Measurements from ENCODE around the gene ITGA7. TPM values are rescaled to one million over a fixed set of nuclear protein-coding genes. Genes with fewer than 3 reads are reported as not detected.

ITGA7 gene
- total RNA-seq, 4 donors from 2014 or later = 118 to 192 (median 146) TPM

- Histone ChIP-seq H3K36me3 (no peaks in the 10 kb centered on the region), H3K9me3 (no peaks in the 10 kb centered on the region), H3K4me3 (peak overlapping the region; percentile 69 to 81 (median 70)), H3K27me3 (no peaks in the 10 kb centered on the region), H3K4me1 (peaks cover 0 to 91% (median 62%) of the 10 kb centered on the region in 4 donors), H3K27ac (peak overlapping the region; percentile 89 to 94 (median 92))
- TF ChIP-seq EP300 (IDR thresholded peaks at IDR 0.05) (no peak), POLR2A (IDR thresholded peaks at IDR 0.05) (no peak)
- TF ChIP-seq, protein P1, sequence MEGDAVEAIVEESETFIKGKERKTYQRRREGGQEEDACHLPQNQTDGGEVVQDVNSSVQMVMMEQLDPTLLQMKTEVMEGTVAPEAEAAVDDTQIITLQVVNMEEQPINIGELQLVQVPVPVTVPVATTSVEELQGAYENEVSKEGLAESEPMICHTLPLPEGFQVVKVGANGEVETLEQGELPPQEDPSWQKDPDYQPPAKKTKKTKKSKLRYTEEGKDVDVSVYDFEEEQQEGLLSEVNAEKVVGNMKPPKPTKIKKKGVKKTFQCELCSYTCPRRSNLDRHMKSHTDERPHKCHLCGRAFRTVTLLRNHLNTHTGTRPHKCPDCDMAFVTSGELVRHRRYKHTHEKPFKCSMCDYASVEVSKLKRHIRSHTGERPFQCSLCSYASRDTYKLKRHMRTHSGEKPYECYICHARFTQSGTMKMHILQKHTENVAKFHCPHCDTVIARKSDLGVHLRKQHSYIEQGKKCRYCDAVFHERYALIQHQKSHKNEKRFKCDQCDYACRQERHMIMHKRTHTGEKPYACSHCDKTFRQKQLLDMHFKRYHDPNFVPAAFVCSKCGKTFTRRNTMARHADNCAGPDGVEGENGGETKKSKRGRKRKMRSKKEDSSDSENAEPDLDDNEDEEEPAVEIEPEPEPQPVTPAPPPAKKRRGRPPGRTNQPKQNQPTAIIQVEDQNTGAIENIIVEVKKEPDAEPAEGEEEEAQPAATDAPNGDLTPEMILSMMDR (IDR thresholded peaks at IDR 0.05) = no peak
- DNase-seq (ENCODE audit: low spot score in 2 of 2) = no peak
- 6% methylated on average over 13 of the region's 13 CpGs for WGBS, 2 donors
Observed at GRCh38 chr12:55716582-55716957, 8.9 kb upstream of the ITGA7 start.

GRCh38 chr12:55715833-55716581, 8.3 kb upstream of the ITGA7 start, which contains the start of gene BLOC1S1:
BLOC1S1 (plus strand) TSS chr12:55716046; CDS start chr12:55716052, 6 bp downstream.
- Histone ChIP-seq H3K36me3 (no peaks in the 10 kb centered on the region), H3K27ac (peak within 1 kb of the TSS; percentile 89 to 94 (median 92)), H3K4me3 (peak within 1 kb of the TSS; percentile 69 to 81 (median 70)), H3K27me3 (no peaks in the 10 kb centered on the region), H3K9me3 (no peaks in the 10 kb centered on the region), H3K4me1 (peaks cover 0 to 90% (median 56%) of the 10 kb centered on the region in 4 donors)
- DNase-seq (ENCODE audit: low spot score in 2 of 2) = peak; percentile 92 to 93
- WGBS, 2 donors = 0% methylated on average over 34 to 40 of the region's 42 CpGs
- peak; percentile 44 to 55 for TF ChIP-seq POLR2A (IDR thresholded peaks at IDR 0.05)
- TF ChIP-seq, protein P1 (IDR thresholded peaks at IDR 0.05) = peak in 3 of 5 experiments; percentile 7 to 41 (median 12)
- TF ChIP-seq EP300 (IDR thresholded peaks at IDR 0.05) = peak; percentile 87 to 96

DNA sequence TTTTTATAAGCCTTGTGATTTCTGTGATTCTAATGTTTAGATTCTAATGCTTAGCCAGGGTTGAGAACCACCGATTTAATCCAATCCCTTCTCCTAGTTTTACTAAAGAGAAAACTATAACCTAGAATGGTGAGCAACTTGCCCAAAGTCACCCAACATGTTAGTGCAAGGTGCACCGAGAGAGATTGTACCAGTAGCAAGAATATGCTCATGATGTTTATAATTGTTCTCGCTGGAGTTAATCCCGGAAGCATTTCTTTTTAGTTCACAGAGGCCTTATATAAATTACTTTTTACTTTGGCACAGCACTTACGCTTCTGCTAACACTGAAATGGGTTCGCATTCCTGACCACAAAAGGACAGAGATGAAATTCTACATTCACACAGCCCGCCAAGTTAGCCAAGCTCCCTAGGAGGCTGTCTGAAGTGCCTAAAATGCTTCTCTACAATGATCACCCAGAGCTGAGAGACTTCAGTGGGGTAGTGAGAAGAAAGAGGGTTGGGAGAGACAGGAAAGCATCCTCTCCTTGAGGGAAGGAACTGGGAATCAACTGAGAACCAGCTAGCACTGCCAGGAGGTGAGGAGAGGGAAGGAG, 7.6 kb upstream of the ITGA7 start:
- Histone ChIP-seq H3K4me3 (peak overlapping the region; percentile 69 to 81 (median 70)), H3K9me3 (no peaks in the 10 kb centered on the region), H3K4me1 (peaks cover 0 to 90% (median 49%) of the 10 kb centered on the region in 4 donors), H3K27ac (peak overlapping the region; percentile 89 to 94 (median 92)), H3K36me3 (no peaks in the 10 kb centered on the region), H3K27me3 (no peaks in the 10 kb centered on the region)
- DNase-seq (ENCODE audit: low spot score in 2 of 2) = no peak
- no peak for TF ChIP-seq POLR2A (IDR thresholded peaks at IDR 0.05)
- TF ChIP-seq EP300 (IDR thresholded peaks at IDR 0.05) = no peak
- TF ChIP-seq, protein P1 (IDR thresholded peaks at IDR 0.05) = no peak
- WGBS, 2 donors = 39 to 45% methylated on average over 7 of the region's 7 CpGs

- H3K27ac ChIP-seq = peak overlapping the region in 2 of 4 donors; percentile 89 to 91
- H3K4me1 ChIP-seq = peaks cover 0 to 90% (median 41%) of the 10 kb centered on the region in 4 donors
Observed at GRCh38 chr12:55713721-55714120, 6.0 kb upstream of the ITGA7 start.

More at GRCh38 chr12:55713721-55714120, 6.0 kb upstream of the ITGA7 start:
- 50% methylated on average over 2 of the region's 2 CpGs for WGBS, 2 donors
- Histone ChIP-seq H3K36me3 (no peaks in the 10 kb centered on the region), H3K9me3 (no peaks in the 10 kb centered on the region), H3K27me3 (no peaks in the 10 kb centered on the region), H3K4me3 (no peak overlapping the region)
- no peak for DNase-seq (ENCODE audit: low spot score in 2 of 2)
- TF ChIP-seq EP300 (IDR thresholded peaks at IDR 0.05) (no peak), POLR2A (IDR thresholded peaks at IDR 0.05) (no peak)
- TF ChIP-seq, protein P1 (IDR thresholded peaks at IDR 0.05) = no peak

All from tibial nerve (tissue), 4 donors.